Hindlimb muscle (tissue), 1 donor: ENCODE measurements around the gene ASIC4. TPM values are rescaled to one million over a fixed set of nuclear protein-coding genes. Genes with fewer than 3 reads are reported as not detected.

Experiments used
- DNase-seq: peaks from one replicate; pipeline ENCODE4 v3.0.0-alpha.2; 2013
- polyA plus RNA-seq: library from polyadenylated mRNA; unstranded; fragments of 120-200 nt; gene quantifications from one replicate; pipeline ENCODE4 v1.2.1, GENCODE V29; 2013; ENCODE audit not compliant: insufficient read length

The ASIC4 gene, protein sequence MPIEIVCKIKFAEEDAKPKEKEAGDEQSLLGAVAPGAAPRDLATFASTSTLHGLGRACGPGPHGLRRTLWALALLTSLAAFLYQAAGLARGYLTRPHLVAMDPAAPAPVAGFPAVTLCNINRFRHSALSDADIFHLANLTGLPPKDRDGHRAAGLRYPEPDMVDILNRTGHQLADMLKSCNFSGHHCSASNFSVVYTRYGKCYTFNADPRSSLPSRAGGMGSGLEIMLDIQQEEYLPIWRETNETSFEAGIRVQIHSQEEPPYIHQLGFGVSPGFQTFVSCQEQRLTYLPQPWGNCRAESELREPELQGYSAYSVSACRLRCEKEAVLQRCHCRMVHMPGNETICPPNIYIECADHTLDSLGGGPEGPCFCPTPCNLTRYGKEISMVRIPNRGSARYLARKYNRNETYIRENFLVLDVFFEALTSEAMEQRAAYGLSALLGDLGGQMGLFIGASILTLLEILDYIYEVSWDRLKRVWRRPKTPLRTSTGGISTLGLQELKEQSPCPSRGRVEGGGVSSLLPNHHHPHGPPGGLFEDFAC
- 0.48 TPM for polyA plus RNA-seq

DNA sequence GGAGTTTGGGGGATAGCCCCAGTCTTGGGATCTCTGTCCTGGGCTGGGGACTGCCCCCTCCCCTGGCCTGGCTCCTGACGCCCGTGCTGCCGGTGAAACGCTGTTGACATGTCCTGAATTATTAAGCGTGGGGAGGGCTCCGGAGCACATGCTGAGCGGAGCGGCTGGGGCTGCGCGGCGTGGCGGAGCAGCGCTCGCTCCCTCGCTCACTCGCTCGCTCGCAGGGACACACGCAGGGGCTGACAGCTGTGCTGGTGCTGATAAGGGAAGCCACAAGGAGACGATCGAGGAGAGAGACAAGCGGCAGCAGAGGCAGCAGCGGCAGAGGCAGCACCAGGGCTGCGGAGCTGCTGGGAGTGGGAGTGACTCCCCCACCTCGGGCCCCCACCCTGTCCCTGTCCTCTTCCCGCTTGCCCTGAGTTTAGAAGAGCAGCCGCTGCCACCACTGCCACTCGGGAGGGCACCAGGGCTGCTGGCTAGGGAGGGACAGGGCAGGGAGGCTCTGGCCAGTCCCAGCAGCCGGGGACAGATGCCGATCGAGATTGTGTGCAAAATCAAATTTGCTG is at the start of gene ASIC4:
ASIC4 (plus strand) TSS at position 287 of the 566 bp plus-strand sequence; CDS start at position 530, 243 bp downstream.
- DNase-seq = no peak

DNA sequence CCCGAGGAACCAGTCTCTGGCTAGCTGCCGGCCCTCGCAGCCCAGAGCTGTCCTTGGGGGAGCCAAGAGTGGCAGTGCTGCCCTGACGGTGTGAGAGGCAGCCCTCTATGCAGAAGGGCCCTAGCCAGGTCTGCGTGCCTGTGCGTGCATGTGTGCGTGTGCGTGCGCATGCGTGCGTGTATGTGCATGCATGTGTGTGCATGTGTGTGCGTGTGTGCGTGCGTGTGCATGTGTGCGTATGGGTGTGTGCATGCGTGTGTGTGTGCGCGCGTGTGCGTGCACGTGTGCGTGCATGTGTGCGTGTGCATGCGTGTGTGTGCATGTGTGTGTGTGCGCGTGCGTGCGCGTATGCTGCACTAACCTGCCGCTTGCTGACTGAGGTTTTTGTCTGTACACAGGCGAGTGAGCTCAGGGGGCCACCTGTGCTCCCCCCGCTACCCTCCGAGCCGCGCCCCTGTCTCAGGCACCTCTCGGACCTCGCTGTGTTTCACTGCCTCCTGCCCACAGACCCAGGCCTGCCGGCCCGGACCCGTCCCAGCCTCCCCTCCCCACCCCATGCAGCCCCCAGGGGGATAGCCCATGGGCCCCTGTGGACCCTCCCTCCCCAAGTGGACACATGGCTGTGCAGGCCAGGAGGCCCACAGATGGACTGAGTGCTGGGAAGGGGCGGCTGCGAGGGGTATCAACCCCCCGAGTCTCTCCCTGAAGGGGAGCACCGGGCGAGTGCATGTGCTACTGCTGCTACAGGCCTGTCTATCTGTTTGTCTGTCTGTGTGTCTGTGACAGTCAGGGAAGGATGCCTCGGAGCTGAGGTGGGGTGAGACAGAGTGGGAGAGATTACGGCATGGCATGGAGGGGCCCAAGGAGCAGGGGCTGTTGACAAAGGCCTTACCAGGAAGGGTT is 48.4 kb upstream of the ASIC4 start:
- DNase-seq = no peak

DNA sequence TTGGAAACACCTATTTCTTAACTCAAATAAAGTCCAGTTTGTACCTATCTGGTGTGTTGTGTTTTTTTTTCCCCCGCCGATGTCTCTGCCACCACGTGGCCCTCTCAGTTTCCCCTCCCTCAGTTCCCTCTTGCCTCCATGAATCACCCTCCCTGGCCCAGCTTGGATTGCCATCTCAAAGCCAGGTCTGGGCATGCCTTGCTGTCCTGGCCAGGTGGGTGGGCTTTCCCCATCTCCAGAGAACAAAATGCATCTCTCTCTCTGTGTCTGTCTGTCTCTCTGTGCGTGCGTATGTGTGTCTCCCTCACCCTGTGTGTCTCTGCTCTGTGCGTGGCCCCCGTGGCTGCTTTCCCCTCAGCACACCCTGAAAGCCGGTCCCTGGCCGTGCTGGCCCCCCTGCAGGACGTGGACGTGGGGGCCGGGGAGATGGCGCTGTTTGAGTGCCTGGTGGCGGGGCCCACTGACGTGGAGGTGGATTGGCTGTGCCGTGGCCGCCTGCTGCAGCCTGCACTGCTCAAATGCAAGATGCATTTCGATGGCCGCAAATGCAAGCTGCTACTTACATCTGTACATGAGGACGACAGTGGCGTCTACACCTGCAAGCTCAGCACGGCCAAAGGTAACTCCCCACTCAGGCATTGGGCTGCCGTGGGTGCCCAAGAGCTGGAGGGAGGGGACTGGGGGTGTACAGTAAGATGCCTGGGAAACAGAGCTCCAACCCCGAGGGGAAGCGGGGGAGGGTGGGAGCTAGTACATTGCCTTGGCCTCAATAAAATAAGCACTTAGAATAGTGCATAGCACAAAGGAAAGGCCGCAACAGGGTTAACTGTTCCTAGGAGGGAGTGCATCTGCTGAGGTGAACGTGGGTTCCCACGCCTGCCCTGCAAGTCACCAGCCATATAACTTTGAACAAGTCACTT is 47.2 kb upstream of the ASIC4 start:
- DNase-seq = no peak

DNA sequence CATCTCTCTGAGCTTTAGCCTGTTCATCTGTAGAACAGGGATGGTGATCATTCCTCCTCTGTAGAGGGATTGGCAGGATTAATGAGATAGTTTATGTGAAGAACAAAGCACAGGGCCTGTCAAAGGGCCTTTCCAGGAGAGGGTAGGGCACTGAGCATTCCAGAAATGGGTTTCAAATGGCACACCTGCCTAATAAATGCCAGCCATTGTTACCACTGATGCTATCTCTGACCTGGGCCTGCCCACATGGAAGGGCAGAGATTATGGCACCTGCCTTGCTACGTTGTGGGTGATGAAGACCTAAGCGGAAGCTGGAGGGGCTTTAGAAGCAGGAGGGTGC is 46.6 kb upstream of the ASIC4 start:
- no peak for DNase-seq

DNA sequence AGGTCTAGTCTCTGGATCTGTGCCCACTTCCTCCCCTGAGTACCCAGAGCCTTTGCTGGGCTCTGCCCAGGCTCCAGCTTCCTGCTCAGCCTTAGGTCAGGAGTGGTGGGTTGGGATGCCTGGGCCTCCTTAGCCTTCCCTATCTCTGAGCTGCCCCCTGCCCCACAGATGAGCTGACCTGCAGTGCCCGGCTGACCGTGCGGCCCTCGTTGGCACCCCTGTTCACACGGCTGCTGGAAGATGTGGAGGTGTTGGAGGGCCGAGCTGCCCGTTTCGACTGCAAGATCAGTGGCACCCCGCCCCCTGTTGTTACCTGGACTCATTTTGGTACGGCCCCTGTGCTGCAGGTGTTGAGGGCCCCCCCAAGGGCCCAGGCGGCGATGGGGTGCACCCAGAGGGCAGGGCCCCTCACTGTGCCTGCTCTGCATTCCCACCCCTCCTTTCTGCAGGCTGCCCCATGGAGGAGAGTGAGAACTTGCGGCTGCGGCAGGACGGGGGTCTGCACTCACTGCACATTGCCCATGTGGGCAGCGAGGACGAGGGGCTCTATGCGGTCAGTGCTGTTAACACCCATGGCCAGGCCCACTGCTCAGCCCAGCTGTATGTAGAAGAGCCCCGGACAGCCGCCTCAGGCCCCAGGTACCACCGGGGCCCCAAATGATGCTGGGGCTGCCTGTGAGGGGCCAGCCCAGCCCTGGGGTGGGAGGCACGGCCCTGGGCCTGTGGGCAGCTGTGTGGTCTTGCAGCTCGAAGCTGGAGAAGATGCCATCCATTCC is 45.7 kb upstream of the ASIC4 start:
- DNase-seq = no peak

DNA sequence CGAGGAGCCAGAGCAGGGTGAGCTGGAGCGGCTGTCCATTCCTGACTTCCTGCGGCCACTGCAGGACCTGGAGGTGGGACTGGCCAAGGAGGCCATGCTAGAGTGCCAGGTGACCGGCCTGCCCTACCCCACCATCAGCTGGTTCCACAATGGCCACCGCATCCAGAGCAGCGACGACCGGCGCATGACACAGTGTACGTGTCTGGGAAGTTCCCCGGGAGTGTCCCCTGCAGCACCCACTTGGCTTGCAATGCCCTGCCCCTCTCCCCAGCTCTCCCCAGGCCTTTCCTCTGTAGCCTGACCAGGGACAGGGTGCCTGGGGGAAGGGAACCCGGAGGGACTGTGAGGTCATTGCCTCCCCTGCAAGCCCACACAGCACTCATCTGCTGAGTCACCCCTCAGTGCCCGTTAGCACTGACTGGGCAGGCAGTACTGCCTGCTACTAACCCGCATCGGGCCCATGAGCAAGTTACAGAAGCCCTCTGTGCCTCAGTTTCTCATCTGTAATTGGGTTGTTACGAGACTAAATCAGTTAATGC is 45.0 kb upstream of the ASIC4 start:
- DNase-seq = no peak

DNA sequence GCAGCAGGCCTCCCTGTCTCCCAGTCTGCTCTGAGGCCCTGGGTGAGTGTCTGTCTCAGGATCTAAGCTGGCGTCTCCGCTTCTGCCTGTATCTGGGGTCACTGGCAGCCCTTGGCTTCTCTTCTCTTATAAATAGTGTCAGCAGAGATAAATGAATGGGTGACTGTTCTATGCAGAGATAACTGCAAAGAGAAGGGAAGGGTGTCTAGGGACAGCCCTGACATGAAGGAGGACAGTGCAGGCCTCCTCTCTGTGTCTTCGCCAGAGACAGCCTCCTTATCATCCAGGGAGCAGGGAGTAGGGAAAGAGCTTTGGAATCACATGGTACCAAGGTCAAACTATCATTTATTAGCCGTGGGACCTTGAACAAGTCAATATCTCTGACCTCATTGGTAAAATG is 43.9 kb upstream of the ASIC4 start:
- no peak for DNase-seq

DNA sequence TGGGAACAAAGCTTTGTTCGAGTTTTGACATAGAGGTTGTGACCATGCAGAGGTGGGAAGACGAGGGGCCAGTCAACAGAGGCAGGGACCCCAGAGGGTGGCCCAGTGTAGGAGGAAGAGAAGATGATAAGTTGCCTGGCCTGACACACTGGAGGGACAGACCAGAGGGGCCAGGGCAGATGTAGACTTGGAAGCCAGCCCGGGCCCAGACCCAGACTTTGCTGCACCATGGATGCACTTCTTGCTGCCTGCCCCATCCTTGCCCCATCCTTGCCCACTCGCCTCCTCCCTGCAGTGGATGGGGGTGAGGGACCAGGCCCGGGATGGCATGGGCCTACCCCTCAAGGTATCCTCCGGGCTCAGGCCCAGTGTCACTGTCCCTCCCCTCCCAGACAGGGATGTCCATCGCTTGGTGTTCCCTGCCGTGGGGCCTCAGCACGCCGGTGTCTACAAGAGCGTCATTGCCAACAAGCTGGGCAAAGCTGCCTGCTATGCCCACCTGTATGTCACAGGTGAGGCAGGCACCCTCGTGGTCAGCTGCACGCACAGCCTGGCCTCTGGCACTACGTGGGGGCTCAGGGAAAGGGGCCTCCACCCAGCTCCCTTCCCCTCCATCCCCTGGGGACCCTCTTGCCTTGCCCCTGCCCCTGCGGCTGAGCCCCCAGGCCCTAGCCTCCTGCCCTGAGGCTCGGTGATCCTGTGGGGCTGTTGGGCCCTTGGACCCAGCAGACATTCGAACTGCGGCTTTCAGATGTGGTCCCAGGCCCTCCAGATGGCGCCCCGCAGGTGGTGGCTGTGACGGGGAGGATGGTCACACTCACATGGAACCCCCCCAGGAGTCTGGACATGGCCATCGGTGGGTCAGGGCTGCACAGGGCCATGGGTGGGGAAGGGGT is 42.6 kb upstream of the ASIC4 start:
- DNase-seq = no peak

DNA sequence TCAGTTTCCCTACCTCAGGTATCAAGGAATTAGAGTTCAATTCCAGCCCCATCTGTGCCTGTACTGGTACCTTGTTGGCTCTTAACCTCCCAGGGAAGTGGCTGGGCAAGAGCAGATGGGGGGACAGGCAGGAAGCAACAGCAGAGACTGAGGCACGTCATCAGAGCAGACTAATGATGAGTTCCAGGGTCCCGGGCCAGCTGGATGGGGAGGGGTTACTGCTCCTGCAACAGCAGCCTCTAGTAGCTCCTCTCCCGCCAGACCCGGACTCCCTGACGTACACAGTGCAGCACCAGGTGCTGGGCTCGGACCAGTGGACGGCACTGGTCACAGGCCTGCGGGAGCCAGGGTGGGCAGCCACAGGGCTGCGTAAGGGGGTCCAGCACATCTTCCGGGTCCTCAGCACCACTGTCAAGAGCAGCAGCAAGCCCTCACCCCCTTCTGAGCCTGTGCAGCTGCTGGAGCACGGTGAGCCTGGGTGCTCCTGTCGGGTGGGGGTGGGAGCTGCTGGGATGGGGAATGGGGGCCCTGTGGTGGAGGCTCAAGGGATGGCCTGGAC is 41.6 kb upstream of the ASIC4 start:
- no peak for DNase-seq

DNA sequence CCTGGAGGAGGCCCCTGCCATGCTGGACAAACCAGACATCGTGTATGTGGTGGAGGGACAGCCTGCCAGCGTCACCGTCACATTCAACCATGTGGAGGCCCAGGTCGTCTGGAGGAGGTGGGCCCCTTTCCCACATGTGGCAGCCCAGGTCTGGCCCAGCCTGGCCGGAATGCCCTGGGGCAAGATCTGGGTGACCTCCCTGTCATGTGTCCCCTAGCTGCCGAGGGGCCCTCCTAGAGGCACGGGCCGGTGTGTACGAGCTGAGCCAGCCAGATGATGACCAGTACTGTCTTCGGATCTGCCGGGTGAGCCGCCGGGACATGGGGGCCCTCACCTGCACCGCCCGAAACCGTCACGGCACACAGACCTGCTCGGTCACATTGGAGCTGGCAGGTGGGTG is 40.8 kb upstream of the ASIC4 start:
- no peak for DNase-seq

DNA sequence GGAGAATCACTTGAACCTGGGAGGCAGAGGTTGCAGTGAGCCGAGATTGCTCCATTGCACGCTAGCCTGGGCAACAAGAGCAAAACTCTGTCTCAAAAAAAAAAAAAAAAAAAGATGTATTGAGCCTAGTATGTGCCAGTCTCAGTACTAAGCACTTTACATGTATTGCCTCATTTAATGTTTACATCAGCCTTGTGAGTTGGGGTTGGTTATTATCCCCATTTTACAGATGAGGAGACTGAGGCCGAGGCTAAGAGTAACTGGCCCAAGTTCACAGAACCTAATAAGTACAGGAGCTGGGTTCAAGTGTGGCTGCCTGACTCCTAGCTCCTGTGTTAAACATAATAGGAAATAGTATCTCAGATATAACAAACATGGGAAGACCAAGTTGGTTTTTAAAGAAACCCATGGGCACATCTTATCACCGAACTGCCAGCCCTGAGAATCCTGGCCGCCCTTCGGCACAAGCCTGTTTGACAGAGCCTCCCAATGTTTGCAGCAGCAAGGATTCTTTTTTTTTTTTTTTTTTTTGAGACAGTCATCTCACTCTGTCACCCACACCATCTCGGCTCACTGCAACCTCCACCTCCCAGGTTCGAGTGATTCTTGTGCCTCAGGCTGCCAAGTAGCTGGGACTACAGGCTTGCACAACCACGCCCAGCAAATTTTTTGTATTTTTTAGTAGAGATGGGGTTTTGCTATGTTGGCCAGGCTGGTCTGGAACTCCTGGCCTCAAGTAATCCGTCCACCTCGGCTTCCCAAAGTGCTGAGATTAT is 39.8 kb upstream of the ASIC4 start:
- DNase-seq = no peak

DNA sequence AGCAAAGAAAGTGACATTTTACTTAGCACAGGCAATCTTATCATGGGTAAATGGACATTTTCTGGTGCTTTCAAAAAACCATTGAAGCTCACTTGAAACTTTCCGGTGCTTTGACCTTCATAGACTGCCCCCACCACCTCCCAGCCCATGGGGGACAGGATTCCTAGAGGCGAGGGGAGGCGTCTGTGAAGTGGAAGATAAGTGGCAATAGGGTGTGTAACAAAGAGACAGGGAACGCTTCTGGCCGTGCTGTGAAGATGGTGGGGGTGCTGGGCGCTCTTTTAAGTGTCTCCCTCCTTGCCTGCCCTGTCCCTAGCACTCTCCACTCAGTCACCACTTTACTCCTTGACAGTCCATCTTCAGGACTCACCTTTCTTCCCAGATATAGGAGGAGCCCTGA is 39.0 kb upstream of the ASIC4 start:
- no peak for DNase-seq

DNA sequence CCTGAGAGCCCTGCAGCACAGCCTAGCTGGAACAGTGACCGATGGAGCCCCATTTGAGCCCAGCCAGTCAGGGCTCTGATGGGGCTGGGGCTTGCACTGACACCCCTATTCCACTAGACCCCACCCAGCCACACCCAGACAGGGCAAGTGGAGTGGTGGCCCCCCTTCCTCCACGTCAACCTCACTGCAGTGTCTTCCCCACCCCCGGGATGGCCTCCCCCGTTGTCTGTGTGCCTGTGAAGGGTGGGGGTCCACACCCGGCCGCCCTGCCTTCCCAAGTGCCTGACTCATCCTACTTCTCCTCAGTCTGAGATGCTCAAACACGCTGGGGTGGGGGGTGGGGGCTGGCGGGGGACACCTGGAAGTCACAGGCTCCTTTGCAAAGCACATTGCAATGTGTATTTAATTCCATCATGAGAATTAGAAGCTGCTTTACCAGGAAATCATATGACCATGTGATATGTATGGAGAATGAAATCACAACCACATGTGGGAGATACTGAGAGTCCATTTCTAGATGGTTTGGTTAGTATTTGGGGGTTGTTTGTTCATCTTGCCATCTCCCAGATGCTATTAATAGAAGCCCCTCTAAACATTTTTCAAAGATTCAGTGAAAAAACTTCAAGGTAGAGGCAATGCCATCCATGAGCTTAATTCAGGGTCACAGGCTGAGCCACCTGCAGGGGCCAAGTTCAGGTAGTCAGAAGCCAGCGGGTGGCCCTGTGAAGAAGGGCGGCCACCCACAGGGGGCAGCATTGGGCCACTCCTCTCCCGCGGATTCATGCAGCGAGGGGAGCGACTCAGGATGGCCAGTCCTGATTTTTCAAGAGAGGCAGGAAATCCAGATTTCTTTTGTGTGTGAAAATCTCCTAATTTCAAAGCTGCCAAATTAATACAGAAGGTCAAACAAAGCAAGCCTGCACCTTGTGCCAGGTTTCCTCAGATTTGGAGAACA is 38.3 kb upstream of the ASIC4 start:
- peak; percentile 78 for DNase-seq

DNA sequence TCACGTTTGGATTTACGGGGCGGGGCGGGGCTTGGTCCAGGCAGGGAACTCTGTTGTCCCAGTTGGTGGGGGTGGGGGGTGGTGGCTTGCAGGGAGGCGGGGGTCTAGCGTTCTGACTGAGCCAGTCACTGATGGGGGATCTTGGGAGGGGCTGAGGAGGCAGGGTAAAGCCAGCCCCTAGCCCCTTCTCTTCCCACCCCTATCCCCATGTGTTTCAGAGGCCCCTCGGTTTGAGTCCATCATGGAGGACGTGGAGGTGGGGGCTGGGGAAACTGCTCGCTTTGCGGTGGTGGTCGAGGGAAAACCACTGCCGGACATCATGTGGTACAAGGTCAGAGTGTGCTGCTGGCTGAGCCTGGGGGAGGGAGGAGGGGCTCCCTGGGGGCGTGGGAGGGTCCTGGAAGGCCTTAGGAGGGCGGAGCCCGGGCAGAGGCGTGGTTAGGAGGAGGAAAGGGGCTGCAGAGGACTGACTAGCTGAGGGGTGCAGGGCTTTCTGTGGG is 37.6 kb upstream of the ASIC4 start:
- DNase-seq = no peak

DNA sequence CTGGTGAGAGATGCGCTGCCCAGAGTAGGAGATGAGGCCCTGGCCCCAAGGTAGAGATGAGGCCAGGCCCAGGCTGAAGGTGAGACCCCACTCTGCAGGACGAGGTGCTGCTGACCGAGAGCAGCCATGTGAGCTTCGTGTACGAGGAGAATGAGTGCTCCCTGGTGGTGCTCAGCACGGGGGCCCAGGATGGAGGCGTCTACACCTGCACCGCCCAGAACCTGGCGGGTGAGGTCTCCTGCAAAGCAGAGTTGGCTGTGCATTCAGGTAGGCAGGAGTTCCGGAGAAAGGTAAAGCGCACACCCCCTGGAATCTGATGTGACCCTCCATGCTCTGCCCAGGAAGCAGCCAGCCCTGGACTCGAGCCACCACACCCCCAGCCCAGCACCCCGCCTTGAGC is 37.1 kb upstream of the ASIC4 start:
- DNase-seq = no peak

DNA sequence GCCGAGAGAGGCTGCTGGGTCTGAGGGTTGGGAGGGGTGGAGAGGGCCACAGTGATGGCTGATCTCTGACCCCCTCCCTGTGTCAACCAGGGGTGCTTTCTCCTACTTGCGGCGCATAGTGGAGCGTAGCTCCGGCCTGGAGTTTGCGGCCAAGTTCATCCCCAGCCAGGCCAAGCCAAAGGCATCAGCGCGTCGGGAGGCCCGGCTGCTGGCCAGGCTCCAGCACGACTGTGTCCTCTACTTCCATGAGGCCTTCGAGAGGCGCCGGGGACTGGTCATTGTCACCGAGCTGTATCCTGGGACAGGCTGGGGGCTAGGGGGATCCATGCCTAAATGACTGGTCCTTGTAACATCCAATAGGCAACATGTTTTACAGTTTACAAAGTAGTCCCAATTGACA is 36.5 kb upstream of the ASIC4 start:
- DNase-seq = no peak

DNA sequence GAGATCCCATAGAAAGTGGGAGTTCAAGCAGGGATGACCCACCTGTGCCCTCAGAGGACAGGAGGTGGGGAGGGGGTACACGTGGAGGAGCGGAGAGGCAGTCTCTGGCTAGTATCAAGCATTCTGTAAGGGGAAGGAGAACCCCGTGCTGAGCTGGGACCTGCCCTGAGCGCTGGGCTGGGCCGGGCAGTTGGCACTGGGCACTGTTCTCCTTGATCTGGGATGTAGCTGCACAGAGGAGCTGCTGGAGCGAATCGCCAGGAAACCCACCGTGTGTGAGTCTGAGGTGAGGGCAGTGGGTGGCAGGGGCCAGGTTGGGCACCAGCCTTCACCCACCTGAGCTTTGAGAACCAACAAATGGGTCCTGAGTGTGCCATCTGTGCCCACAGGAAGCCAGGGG is 35.4 kb upstream of the ASIC4 start:
- no peak for DNase-seq
